Measurements from ENCODE around the gene DES. TPM values are rescaled to one million over a fixed set of nuclear protein-coding genes. Genes with fewer than 3 reads are reported as not detected.

DES gene
- total and polyA plus RNA-seq, 2 of the 13 experiments (the other 11 are each of a cell fraction or from before 2014, with no cell fraction given) = not detected

DNA sequence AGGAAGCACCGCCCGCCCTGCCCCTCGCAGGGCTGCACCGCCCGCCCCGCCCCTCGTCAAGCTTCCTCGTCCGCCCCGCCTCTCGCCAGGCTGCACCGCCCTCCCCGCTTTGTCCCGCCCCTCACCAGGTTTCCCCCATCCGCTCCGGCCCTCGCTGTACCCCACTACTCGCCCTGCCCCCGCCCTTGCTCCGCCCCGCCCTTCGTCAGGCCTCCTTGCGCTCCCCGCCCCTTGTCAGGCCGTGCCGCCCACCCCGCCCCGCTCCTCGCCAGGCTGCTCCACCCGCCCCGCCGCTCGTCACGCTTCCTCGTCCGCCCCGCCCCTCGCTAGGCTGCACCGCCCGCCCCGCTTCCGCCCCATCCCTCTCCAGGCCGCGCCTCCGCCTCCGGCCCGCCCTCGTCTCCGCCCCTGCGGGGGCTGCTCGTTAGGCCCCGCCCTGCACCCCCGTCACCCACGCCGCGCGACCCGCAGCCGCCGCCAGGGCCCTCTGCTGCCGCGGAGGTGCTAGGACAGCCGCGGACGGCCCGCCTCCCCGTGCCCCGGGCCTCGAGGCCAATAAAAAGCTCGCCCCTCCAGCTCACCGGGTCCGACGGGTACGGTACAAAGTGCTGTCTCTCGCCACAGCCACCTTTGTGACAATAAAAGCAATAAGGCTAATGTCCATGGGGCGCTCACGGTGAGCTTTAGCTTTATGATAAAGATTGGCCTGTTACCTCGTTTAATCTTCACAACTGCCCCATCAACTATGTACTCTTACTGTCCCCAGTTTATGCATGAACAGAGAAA is 29.9 kb upstream of the DES start (continued):
- TF ChIP-seq, protein P1, sequence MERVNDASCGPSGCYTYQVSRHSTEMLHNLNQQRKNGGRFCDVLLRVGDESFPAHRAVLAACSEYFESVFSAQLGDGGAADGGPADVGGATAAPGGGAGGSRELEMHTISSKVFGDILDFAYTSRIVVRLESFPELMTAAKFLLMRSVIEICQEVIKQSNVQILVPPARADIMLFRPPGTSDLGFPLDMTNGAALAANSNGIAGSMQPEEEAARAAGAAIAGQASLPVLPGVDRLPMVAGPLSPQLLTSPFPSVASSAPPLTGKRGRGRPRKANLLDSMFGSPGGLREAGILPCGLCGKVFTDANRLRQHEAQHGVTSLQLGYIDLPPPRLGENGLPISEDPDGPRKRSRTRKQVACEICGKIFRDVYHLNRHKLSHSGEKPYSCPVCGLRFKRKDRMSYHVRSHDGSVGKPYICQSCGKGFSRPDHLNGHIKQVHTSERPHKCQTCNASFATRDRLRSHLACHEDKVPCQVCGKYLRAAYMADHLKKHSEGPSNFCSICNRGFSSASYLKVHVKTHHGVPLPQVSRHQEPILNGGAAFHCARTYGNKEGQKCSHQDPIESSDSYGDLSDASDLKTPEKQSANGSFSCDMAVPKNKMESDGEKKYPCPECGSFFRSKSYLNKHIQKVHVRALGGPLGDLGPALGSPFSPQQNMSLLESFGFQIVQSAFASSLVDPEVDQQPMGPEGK (CRISPR knock-in tag; IDR thresholded peaks at IDR 0.05) = peak; percentile 91
- TF ChIP-seq PCBP2 (optimal IDR thresholded peaks at IDR 0.05; ENCODE audit: low read depth, low read length, poor library complexity, severe bottlenecking) = no peak
- peak; percentile 42; the same call in 1 of the 2 replicates for TF ChIP-seq ZNF746 (CRISPR knock-in tag; IDR thresholded peaks at IDR 0.05)
- no peak for TF ChIP-seq FOSL2 (CRISPR knock-in tag; IDR thresholded peaks at IDR 0.05)
- TF ChIP-seq KDM3A (CRISPR knock-in tag; IDR thresholded peaks at IDR 0.05; ENCODE audit: low read depth) = no peak
- TF ChIP-seq, protein P2, sequence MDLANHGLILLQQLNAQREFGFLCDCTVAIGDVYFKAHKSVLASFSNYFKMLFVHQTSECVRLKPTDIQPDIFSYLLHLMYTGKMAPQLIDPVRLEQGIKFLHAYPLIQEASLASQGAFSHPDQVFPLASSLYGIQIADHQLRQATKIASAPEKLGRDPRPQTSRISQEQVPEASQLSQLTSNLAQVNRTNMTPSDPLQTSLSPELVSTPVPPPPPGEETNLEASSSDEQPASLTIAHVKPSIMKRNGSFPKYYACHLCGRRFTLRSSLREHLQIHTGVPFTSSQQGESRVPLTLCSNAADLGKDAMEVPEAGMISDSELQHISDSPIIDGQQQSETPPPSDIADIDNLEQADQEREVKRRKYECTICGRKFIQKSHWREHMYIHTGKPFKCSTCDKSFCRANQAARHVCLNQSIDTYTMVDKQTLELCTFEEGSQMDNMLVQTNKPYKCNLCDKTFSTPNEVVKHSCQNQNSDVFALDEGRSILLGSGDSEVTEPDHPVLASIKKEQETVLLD (CRISPR knock-in tag; IDR thresholded peaks at IDR 0.05; ENCODE audit: low read depth) = peak; percentile 94
- no peak for TF ChIP-seq SMYD3 (CRISPR knock-in tag; IDR thresholded peaks at IDR 0.05)
- TF ChIP-seq IRX3 (CRISPR knock-in tag; IDR thresholded peaks at IDR 0.05; ENCODE audit: borderline replicate concordance, low read depth) = no peak
- TF ChIP-seq, protein P3, sequence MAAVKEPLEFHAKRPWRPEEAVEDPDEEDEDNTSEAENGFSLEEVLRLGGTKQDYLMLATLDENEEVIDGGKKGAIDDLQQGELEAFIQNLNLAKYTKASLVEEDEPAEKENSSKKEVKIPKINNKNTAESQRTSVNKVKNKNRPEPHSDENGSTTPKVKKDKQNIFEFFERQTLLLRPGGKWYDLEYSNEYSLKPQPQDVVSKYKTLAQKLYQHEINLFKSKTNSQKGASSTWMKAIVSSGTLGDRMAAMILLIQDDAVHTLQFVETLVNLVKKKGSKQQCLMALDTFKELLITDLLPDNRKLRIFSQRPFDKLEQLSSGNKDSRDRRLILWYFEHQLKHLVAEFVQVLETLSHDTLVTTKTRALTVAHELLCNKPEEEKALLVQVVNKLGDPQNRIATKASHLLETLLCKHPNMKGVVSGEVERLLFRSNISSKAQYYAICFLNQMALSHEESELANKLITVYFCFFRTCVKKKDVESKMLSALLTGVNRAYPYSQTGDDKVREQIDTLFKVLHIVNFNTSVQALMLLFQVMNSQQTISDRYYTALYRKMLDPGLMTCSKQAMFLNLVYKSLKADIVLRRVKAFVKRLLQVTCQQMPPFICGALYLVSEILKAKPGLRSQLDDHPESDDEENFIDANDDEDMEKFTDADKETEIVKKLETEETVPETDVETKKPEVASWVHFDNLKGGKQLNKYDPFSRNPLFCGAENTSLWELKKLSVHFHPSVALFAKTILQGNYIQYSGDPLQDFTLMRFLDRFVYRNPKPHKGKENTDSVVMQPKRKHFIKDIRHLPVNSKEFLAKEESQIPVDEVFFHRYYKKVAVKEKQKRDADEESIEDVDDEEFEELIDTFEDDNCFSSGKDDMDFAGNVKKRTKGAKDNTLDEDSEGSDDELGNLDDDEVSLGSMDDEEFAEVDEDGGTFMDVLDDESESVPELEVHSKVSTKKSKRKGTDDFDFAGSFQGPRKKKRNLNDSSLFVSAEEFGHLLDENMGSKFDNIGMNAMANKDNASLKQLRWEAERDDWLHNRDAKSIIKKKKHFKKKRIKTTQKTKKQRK (IDR thresholded peaks at IDR 0.05; ENCODE audit: low read length) = no peak
- TF ChIP-seq BORCS8-MEF2B (CRISPR knock-in tag; IDR thresholded peaks at IDR 0.05) = peak; percentile 76; the same call in 1 of the 2 replicates
- TF ChIP-seq IKZF4 (CRISPR knock-in tag; IDR thresholded peaks at IDR 0.05; ENCODE audit: borderline replicate concordance, low read depth, not compliant biosample characterization) = no peak
- no peak for TF ChIP-seq SIX4 (CRISPR knock-in tag; IDR thresholded peaks at IDR 0.05)
- no peak for TF ChIP-seq MLLT10 (CRISPR knock-in tag; IDR thresholded peaks at IDR 0.05)
- TF ChIP-seq SOX13 (IDR thresholded peaks at IDR 0.05) = no peak
- TF ChIP-seq SOX13 (CRISPR knock-in tag; conservative IDR thresholded peaks at IDR 0.05 in 1 of 2, IDR thresholded peaks at IDR 0.05 in 1 of 2) = peak in 1 of 2 experiments; percentile 9; a peak in 1 of 4 replicates
- TF ChIP-seq, protein P4, sequence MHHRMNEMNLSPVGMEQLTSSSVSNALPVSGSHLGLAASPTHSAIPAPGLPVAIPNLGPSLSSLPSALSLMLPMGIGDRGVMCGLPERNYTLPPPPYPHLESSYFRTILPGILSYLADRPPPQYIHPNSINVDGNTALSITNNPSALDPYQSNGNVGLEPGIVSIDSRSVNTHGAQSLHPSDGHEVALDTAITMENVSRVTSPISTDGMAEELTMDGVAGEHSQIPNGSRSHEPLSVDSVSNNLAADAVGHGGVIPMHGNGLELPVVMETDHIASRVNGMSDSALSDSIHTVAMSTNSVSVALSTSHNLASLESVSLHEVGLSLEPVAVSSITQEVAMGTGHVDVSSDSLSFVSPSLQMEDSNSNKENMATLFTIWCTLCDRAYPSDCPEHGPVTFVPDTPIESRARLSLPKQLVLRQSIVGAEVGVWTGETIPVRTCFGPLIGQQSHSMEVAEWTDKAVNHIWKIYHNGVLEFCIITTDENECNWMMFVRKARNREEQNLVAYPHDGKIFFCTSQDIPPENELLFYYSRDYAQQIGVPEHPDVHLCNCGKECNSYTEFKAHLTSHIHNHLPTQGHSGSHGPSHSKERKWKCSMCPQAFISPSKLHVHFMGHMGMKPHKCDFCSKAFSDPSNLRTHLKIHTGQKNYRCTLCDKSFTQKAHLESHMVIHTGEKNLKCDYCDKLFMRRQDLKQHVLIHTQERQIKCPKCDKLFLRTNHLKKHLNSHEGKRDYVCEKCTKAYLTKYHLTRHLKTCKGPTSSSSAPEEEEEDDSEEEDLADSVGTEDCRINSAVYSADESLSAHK (CRISPR knock-in tag; IDR thresholded peaks at IDR 0.05; ENCODE audit: borderline replicate concordance) = no peak
- TF ChIP-seq, protein P5, sequence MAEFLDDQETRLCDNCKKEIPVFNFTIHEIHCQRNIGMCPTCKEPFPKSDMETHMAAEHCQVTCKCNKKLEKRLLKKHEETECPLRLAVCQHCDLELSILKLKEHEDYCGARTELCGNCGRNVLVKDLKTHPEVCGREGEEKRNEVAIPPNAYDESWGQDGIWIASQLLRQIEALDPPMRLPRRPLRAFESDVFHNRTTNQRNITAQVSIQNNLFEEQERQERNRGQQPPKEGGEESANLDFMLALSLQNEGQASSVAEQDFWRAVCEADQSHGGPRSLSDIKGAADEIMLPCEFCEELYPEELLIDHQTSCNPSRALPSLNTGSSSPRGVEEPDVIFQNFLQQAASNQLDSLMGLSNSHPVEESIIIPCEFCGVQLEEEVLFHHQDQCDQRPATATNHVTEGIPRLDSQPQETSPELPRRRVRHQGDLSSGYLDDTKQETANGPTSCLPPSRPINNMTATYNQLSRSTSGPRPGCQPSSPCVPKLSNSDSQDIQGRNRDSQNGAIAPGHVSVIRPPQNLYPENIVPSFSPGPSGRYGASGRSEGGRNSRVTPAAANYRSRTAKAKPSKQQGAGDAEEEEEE (CRISPR knock-in tag; IDR thresholded peaks at IDR 0.05; ENCODE audit: borderline replicate concordance) = no peak

Measured in HepG2 (cell line).